Esophagus mucosa (tissue), 1 donor: Measurements from ENCODE around the gene LRP3. TPM values are rescaled to one million over a fixed set of nuclear protein-coding genes. Genes with fewer than 3 reads are reported as not detected.
"Not testable (repeated sequence)": the region's sequence is repeated elsewhere in the genome, so short reads cannot be mapped to it uniquely, and the experiment has no call there.

Source experiments
- ATAC-seq: fragments of 200-7000 bp; cut with Tn5 transposase; one replicate; pipeline ENCODE4 v1.9.1; 2020
- total RNA-seq: library from RNA; stranded (reverse); gene quantifications from one replicate; pipeline ENCODE4 v1.2.4, GENCODE V29; 2023
- donor health status: DM: yes; HTN: yes; CAD: no.

LRP3 gene
- total RNA-seq, 1 donor from 2014 or later: 3.9 TPM

DNA sequence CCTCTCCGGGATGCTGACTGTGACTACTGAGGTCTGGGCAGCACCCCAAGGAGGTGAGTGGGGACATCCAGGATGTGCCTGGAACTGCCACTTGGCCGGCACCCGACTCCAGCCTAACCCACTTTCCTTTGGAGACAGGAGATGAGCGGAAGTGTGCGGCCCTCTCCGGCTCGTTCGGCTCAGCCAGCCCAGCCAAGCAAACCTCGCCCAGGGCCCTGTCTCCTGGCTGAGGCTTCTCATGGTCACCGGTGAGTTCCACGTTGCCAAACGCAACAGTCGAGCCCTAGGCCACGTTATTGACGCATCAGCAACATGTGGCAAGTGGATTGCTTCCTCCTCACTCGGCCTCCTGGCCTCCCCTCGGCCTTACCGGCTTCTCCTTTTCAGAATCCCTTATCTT is 26.0 kb downstream of the LRP3 start:
- ATAC-seq: no peak

DNA sequence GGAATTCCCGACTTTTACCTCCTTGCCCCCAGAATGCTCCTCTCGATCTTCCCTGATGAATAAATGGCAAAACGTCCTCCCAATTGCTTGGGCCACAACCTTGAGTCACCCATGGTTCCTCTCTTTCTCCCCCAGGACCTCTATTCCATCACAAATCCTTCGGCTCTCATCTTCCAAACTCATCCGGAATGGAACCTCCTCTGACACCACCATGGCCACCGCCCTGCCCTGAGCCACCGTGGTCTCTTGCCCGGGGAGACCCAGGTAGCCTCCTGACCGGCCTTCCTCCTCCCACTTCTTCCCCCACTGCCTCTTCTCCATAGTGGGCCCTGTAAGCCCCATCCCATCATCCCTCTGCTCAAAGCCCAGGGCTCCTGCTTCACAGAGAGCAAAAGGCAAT is 26.6 kb downstream of the LRP3 start:
- no peak for ATAC-seq

DNA sequence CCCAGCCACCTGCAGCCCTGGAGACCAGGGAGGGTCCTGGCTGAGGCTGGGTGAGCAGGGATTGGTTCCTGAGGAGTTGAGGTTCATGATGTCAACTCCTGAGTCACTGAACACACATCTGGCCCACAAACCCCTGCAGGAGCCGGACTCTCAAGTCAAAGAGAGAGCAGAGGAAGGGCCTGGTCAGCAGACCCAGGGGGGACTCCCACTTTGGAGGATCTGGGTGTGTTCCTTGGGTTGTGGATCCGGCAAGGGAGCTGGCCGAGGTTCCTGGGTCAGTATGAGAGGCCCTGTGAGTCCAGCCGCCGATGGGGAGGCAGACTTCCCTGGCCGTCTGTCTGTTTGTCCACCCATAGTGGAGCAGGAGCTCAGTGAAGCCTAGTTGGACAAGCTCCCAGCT is 27.5 kb downstream of the LRP3 start:
- no peak for ATAC-seq

DNA sequence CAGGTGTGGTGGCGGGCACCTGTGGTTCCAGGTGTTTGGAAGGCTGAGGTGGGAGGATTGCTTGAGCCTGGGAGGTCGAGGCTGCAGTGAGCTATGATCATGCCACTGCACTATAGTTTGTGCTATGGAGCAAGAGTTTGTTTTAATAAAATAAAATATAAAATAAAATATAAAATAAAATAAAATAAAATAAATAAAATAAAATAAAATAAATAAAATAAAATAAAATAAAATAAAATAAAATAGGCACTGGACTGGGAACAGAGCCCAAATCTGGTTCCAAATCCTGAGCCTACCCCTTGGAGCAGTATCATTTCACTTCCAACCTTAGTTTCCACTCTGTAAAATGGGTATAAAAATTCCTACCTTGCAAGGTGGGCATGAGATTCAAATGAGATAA is 28.1 kb downstream of the LRP3 start:
- ATAC-seq: not testable (repeated sequence)

DNA sequence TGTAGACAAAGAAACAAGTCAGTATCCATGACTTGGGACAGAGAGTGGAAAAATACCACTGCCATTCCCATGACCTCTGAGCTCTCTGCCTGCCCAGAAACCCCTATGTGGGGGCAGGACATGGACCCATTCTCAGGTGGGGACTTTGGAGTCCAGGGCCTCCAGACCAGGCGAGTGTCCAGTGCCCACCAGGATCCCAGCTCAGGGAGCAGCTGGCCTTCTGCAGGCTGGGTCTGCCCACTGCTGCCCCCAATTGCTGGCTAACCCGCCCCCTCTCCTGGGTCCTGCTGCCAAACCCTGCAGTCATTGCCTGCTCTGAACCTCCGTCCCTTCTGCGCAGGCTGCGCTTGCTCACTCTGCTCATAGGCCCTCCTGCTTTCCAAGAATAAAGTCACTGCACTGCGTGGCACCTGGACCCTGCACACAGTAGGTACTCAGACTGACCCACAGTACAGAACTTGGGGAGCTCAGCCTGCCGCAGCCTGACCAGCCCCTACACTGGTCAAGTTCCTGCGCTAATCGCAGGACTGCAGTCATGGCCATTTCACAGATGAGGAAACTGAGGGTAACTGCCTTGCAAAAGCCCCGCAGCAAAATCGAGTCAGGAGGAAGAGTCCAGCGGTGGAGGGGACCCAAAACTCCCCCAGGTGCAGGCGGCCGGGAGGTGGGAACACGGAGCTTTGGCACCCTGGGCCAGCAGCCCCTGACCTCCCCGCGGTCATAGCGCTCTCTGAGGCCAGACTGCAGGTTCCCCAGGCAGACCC is 30.7 kb downstream of the LRP3 start:
- no peak for ATAC-seq

DNA sequence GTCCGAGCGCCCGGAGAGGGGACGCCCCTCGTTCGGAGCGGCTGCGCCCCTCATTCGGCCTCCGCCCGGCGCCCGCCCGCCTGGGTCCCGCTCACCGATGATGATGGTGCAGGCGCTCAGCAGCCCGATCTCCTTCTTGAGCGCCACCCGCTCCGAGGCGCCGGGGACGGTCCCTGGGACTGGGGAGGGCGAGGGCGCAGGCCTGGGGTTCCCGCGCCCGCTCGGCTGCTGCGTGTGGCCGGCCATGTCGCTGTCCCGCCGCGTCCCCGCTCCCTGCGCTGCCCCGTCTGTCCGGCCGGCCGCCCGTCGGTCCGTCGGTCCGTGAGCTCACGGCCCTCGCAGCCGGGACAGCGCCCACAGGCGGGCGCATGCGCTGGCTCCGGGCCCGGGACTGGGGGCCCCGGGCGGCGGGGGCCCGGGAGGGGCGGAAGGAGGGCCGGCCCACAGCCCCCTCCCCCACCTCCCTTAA is 31.4 kb downstream of the LRP3 start, which contains the start of gene SLC7A10:
Gene SLC7A10 (minus strand): TSS at position 393 of the 469 bp plus-strand sequence. CDS start 147 bp downstream, at position 246.
- ATAC-seq: peak; percentile 33

DNA sequence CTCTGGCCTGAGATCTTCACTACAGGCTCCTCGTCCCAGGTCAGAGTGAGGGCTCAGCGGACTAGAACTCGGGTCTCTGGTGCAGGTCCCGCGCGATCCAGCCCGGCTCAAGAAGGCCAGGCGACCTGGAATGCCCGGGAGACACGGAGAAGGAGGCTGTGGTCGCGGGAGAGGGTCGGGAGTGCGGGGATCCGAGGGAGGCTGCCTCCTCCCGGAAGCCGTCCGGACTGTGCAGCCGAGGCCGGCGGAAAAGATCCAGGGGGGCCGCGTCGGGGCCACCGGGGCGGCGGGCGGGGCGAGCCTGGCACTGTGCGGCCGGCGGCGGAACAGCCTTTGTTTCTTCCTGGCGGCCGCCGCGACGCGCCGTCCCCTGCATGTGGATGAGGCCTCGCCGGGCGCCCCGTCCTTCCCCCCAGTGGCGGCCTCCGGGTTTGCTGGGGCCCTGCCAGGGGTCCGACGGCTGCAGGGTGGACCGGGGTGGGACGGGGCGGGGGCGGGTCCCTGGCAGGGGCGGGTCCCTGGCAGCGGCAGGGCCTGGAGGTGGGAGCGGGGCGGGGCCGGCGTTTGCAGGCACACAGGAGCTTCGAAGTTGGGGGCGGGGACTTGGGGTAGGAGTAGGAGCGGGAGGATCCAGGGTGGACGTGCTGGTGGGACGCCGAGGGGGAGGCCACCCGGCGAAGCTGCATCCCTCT is 32.6 kb downstream of the LRP3 start:
- peak; percentile 46 for ATAC-seq

DNA sequence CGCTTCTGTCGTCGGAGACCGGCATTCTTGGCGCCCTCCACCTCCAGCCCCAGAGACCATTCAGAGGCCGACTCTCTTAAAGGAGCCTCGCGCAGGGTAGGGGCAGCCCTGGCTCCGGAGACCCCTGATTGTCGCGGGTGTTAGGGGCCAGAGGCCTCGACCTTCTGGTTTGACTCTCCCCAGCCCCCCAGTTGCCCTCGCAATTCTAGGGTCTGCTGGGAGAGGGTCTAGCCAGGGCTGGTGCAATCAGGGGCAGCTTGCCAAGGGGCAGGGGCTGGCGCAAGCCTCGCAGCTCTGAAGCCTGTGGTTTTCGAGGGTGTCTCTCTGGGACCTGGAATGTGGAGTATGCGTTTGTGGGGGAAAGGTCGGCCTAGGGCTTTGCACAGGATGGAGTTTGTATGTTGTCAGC is 33.1 kb downstream of the LRP3 start:
- ATAC-seq: no peak

DNA sequence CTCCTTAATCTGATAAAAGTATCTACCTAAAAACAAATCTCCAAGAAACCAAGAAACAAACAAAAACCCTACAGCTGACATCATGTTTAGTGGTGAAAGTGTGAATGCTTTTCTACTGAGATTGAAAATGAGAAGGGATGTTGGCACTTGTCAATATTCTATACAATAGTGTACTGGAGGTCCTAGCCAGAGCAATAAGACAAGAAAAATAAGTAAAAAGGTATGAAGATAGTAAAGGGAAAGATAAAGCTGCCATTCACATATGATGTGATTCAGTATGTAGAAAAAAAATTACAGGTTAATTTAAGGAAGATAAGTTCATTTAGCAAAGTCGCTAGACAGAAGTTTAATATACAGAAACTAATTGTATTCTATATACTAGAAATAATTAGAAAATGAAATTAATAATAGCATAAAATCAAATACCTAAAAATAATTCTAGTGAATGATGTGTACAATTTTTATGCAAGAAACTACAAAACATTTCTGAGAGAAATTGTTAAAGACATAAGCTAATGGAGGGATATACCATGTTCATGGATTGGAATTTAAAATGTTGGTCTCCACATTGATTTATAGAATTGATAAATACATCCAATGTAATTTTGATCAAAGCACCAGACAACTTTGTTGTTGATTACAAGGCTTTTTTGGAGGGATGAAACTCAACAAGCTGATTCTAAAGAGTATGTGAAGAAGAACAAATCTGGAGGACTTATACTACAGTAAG is 33.9 kb downstream of the LRP3 start:
- no peak for ATAC-seq

DNA sequence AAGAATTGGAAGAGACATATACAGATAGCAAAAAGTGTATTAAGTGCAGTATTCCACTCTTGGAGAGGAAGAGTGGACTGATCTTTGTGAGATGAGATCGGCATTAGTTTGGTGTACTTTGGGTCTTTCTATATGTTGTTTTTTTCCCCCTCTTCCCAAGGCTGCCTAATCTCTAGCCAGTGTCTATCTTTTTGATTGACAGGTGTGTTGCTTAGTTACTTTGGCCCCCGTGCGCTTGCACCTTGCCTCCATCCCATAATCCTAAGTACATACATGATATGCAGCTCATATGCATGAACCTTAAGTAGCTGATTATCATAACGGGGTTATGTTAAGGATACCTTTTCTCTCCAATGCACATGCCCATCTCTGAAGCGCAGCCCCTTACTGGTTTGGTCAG is 35.8 kb downstream of the LRP3 start:
- no peak for ATAC-seq

DNA sequence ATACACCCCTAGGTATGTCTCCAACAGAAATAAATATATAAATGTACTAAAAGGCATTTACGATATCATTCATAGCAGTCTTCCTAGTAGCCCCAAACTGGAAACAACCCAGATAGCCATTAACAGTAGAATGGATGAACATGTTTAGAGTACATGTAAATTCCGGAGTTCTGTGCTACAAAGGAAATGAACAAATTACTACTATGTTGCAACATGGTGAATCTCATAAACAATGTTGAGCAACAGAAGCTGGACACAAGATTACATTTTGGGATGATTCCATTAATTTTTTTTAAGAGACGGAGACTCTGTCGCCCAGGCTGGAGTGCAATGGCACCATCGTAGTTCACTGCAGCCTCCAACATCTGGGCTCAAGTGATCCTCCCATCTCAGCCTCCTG is 37.4 kb downstream of the LRP3 start:
- no peak for ATAC-seq

DNA sequence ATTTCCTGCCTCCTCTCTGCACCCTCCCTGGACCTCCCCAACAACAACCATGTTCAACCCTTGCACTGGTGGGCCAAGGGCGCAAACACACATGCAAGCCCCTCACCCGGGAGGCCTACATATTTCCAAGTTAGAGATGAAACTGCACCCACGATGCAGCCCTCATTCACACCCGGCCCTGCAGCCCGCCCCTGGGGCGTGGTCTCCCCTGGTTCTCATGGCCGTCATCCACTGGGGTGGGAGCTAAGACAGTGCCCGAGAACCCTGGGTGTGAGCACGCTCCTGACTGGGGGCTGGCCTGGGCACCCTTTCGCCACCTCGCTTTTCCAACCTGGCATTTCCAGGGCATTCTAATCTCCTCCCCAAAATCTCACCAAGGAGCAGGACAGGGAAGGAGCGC is 38.5 kb downstream of the LRP3 start:
- ATAC-seq: no peak

DNA sequence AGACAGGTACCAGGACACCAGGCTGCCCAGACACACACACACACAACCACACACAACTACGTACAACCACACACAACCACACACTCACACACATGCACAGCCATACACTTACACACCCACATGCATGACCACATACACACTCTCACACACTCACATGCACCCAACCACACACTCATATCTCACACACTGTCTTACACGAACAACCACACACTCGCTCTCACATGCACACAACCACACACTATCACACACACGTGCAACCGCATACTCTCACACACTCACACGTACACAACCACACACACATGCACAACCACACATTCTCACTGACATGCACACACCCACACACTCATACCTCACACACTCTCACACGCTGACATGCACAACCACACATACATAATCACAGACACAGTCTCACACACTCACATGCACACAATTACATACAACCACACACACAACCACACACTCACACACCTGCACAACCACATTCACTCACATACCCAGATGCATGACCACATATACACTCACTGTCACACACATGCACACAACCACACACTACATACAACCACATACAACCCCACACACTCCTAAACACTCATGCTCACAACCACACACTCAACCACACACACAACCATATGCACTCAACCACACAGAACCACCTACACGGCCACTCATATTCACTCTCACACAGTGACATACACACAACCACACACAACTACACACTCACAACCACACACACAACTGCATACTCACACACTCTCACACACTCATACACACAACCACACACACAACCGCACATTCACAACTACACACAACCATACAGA is 39.1 kb downstream of the LRP3 start:
- no peak for ATAC-seq

DNA sequence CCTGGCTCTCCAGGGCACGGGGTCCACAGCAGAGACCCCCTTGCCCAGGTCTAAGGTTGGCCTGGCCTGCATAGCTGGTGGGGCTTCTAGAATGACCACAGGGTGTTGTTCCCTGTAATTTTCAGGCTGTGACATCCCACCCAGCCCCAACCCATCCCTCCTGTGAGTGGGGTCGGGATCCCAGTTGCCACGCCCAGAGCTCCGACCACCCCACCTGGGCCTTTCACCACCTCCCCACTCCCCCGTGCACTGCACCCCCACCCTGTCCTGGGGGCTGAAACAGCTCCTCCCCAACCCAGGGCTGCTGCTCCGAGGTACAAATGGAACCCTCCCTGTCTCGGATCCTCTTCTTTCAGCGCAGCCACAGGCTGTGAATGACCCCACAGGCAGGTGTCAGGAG is 40.0 kb downstream of the LRP3 start:
- no peak for ATAC-seq

DNA sequence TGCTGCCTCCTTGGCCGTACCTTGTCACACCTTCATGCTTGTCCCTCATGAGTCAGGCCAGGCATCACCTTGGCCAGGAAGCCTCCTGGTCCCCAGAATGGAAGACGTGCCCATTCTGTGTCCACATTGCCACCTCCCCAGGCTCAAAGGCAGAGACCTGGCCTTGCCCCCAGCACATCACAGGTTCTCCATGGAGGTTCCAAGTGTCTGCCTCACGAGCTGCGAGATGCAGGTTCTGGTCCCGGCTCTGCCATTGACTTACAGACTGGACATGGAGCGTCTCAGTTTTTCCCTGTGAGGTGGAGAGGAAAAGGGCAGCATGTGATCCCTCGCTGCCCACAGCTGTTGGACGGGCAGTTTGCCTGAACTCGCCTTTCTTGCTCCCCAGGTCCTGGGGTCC is 40.6 kb downstream of the LRP3 start:
- no peak for ATAC-seq

DNA sequence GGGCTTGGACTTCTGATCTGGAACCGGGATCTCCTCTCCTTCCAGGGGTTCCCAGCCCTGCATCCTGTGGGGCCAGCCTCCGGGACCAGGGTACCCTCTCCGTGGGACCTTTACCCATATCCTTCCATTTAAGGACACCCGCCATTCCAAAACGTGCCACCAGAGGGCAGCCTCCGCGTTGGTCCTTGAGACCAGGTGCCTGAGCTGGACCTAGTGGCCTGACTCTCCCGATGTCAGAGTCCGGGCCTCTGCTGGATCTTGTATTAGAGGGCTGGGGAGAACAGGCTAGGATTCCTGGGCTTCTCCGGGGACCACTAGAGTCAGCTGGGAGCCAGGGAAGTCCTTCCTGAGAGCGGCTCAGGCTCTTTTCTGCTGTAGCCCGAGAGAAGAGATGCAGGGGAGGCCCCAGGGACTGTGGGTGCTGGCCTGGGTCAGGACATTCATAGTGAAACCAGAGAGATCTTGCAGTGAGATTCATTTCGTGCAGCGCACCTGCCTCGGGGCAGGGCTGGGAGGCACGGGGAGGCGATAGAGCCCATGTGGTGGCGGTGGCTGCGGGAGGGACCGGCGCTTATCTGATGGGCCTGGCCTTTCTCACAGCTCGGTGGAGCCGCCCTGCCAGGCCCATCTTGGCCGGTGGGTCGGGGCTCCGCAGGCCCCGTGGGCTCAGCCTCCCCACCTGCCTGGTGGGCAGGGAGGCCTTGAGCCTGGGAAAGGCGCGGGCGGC is 41.3 kb downstream of the LRP3 start:
- peak; percentile 59 for ATAC-seq

DNA sequence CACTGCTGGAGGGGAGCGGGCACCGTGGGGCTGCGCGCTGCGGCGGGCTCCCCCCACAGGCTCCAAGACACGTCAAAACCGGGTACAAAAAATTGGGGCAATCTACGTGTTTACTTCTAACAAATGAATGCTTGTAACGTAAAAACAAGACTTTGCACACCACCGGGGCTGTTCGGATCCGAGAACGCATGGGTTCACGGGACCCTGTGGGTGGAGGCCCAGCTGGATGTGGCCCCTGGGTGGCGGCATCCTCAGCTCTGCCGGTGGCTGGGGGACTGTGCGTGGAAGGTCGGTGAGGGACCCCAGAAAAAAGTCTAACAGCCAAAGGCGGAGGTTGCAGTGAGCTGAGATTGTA is 41.8 kb downstream of the LRP3 start:
- ATAC-seq: no peak

DNA sequence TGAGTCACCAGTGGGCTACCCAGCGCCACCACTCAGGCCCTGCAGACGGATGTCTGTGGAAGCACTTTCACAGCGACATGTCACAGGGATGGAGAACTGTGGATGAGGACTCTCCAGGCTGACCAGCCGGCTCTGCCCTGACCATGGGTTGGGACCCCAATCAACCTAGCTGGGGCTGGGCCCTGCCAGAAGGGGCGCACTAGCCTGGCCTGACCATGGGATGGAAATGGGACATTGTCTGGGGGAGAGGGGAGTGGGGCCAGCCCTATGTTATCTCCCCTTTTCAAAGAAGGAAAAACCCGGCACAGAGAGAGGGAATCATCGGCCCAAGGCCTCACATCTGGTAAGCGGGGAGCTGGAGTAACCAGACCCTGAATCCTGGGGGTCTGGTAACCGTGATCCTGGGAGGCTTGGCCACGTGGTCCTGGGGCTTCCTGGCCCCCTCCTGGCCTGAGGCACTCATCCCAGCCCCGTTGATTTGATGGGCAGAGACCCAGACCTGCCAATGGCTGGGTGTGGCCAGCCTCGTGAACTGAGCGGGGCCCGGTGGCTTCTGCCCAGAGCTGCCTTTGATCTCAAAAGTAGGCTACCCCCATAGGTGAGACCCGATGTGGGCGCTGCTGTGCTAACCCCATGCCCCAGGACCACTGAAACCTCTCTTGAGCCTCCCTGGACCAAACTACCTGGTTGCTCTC is 42.7 kb downstream of the LRP3 start:
- no peak for ATAC-seq

DNA sequence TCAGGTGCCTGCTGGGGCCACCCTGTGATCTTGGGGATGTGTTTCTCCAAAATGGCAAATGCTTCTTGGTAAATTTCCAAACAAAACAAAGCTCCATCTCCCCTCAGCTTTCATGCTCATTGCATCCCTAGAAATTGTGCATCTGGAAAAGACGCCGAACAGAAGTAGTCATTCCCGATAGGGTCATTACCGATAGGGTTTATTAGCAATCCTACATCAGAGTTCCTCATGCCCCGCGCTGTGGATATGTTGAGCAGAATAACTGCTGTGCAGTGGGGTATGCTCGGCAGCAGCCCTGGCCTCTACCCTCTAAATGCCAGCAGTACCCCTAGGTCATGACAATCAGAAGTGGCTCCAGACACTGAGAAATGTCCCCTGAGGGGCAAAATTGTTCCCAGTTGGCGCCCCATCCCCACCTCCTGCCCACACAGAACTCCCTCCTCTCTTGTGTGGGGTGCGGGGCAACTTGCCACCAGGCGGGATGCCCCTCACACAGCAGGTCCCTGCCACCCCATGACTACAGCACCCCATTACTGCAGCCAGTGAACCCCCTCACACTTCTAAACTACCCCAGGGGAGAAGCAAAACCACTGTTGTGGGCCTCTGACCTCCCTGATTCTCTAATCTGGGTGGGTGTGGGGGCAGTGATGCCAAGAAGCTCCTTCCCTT is 44.5 kb downstream of the LRP3 start:
- ATAC-seq: no peak

DNA sequence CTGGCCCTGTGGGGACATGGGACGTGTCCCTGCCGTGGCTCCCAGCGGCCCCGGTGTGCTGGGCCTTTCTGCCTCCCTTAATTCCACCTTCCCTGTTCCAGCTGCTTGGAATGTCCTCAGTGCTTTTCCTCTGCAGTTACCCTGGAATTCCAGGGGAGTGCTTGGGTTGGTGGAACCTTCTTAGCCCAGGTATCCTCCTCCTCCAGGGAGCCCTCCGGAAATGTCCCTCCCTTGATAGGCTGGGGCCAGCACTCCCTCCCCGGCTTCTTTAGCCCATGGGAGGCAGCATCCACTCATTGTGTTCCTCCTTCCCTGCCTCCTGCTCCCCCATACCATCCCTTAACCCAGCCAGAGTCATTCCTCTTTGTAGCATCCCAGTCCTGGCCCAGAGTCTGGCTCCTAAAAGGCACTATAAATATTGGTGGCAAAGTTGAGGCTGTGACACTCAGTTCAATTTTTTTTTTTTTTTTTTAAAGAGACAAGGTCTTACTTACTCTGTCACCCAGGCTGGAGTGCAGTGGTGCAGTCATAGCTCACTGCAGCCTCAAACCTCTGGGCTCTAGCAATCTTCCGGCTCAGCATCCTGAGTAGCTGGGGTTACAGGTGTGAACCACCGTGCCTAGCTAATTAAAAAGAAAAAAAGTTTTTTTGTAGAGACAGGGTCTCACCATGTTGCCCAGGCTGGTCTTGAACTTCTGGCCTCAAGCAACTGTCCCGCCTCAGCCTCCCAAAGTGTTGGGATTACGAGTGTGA is 45.3 kb downstream of the LRP3 start:
- no peak for ATAC-seq
